Measurements from ENCODE around the gene GRAP2.

- TF ChIP-seq CTCF (IDR thresholded peaks at IDR 0.05), result no peak
- TF ChIP-seq POLR2A (IDR thresholded peaks at IDR 0.05), result no peak
- no peak for TF ChIP-seq POLR2AphosphoS5 (IDR thresholded peaks at IDR 0.05; ENCODE audit: insufficient read depth in 1 of 2, low read depth in 1 of 2)
Observed at GRCh38 chr22:39973656-39974055, 72.8 kb downstream of the GRAP2 start.

Measured in vagina (tissue), 2 donors.